ENCODE measurements around the gene NEURL1.
"Not testable (repeated sequence)": the region's sequence is repeated elsewhere in the genome, so short reads cannot be mapped to it uniquely, and the experiment has no call there.

NEURL1 gene

DNA sequence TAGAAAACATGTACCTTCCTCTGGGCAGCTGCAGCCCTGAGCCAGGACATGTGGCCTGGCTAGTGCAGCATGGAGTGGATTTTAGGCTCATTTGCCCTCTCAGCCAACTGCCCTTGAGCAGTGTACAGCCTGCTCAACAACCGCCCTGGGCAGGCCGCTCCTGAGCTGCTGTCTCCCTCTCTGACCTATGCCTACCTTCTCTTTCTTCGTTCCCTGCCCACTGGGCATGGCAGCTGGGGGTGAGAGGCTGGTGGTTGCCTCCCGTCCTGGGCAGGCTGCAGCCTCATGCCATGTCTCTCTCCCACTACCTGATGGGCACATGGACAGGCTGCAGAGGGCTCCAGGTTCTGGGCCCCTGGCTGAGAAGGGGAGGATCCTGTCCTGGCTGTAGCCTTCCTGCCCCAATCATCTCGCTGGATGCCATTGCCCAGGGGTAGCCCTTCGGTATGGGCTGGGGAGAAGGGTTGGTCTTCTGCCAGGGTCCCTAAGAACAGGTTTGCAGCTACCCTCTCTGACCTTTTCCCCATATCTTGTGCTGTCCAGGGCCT is 97.3 kb downstream of the NEURL1 start:
- FAIRE-seq, result no peak

DNA sequence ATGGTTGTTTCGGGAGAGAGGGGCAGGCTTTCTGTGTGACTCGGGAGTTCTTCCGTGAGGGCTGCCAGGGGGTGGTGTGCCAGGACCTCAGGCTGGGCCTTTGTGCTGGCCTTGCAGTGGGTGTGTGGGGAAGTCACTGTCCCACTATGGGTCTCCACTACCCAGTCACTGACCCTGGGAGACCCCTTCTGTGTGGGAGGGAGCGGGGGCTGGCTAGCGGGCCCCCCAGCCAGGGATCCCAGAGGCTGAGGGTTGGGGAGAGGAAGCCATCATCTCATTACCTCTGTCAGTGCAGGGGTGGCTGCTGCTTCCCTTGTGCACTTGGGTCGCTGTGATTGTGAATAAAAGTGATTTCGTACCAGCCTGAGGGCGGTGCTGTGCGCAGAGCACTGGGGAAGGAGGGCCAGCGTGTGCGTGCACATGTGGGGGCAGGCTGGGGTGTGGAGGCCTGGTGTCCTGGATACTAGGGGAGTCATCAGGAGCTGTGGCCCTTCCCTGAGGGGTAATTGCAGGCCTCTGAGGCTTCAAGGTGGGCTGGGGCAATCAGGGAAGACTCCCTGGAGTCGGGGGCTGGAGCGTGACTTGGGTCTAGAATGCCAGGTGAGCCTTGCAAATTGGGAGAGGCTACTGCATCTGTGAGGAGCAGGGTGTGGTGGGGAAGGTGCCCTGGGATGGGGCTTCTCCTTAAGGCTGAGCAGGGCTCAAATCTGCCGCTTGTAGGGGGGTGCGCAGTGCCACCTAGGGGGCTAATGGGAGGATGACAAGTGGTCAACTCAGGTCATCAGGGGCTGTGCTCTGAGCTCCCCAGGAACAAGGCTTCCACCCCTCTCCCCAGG is 98.9 kb downstream of the NEURL1 start:
- no peak for FAIRE-seq

DNA sequence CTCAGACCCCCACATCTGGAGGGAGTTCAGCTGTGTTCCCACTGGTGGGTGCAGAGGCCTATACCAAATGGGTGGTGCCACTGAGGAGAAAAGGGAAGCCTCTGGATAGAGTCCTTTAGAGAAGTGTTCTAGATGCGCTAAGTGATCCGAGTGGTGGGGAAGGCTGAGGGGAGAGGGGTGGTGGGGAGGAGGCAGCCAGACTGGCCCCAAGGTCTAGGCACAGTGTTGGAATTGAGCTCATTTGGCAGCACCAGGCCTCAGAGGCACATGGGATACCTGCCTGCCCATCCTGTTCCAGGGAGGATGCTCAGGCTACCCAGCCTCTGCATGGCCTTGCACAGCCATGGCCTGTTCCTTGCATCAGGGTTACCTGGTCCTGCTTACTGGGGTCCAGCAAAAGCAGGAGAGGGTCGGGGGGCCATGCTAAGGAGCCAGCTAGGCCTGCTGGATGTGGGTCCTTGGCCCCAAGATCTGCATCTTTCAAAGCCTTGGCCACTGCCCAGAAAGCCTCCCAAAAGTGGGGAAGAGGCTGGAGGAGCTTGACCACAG is 99.6 kb downstream of the NEURL1 start:
- FAIRE-seq, result no peak

DNA sequence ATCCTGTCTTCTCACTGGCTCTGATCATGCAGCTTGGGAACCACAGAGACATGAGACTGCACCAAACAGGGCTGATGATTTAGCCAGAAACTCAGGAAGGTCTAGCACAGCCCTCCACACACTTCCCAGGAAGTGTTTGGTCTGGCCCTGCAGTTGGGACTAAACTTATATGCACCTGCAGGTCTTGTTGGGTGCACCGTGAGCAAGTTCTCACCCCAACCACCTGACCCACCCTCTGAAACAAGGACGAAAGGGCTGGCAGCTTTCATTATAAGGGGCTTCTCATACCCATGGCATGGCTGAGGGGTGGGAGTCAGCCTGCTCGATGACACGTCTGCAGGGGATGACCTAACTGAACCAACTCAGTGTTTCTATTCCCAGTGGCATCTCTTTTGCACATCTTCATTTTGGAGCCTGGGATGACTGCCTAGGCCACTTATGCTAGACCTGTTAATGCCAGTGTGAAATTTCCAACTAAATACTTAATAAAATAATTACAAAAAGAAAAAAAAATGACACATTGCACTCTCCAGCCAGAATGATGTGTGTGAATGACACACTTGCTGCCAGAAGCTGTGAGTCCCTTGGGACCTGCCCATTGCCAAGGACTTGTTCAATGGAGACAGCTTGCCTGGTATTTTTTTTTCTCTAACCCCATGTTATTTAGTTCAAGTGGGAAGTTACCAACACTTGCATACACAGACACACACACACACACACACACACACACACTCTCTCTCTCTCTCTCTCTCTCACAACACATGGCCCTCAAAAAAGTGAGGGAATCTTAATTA is 102.6 kb downstream of the NEURL1 start:
- FAIRE-seq, result no peak

DNA sequence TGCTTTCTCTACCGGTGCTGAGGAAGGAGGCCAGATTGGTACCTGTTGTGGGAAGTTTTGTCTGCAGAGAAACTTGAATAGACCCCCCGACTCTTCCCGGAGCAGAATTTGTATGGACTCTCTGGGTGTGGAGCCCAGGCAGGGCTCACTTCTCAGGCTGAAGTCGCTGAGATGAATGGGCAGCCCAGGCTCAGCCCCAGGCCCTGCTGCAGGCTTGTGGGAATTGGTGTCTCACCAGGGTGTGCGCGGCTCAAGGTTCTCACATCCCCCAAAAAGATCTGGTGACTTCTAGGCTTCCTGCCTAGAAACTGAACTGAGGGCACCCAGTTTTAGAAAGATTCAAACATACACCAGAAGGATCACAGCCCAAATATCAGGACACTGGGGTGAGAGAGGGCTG is 103.5 kb downstream of the NEURL1 start:
- no peak for FAIRE-seq

DNA sequence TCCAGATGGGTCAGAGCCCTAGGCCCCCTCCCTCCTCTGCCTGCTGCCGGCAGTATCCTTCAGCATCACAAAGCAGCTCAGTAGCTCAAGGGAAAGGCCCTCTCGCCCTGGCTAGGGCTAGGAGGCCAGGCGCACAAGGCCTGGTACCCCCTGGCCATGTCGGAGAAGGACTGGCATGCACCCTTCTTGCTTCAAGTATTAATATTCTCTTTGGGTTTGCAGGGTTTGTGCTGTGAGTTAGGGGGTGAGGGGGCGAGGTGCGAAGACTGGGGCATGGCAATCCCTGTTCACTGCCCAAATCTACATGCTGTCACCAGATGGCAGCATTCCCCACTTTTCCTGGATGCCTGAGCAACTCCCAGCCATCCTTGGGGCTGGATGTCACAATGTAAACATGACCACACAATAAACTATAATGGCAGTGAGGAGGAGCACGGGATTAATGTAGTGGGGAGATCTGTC is 105.2 kb downstream of the NEURL1 start:
- peak; percentile 76 for FAIRE-seq

DNA sequence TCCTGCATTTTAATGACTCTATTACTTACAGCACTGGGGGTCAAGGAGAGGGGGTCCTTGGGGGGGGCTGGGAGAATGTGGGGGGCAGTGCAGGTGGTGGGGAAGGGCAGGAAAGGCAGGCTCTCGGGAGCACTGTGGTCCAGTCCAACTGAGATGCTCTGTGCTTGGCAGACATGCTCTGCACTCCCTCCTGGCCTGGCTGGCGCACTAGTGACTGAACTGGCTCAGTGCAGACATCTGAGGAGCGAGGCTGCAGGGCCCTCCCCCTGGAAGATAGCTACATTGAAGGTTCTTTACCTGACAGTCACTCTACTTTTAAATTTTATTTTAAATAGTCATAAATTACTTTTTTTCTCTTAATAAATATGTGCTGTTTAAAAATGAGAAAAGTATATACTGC is 105.7 kb downstream of the NEURL1 start:
- peak; percentile 15 for FAIRE-seq

DNA sequence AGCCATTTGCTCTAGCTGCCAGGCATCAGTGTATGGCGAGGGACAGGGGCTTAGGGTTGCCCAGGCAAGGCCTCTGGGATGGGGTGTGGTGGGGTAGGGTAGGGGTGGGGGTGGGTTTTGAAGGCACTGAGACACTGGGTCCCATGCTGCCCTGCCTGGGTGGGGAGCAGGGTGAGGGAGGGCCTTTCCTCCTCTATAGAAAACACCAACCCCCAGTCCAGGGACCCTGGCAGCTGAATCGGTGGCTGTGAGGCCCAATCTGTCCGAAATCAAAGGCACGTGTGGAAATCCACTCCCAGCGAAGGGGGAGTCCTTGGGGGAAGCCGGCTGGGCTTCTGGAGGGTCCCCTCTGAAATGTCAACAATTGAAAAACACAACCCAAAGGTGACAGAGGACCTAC is 106.4 kb downstream of the NEURL1 start:
- no peak for FAIRE-seq

DNA sequence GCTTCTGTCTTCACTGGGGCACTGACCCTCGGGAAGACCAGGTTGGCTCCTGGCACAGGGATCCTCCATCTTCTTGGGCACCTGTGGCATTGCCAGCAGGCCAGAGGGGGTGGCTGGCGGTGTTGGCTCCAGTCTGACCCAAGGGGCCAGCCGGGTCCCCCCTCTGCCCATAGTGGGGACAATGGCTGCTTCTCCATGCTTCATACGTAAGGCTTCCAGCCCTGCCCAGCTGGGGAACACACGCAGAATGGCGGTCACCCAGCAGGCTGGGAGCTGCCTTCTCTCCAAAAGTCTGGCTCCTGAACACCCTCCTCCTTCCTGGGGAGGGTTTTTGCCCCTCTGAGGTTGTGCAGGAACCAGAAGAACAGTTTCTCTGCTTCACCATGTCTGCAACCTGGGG is 106.8 kb downstream of the NEURL1 start:
- FAIRE-seq, result no peak

DNA sequence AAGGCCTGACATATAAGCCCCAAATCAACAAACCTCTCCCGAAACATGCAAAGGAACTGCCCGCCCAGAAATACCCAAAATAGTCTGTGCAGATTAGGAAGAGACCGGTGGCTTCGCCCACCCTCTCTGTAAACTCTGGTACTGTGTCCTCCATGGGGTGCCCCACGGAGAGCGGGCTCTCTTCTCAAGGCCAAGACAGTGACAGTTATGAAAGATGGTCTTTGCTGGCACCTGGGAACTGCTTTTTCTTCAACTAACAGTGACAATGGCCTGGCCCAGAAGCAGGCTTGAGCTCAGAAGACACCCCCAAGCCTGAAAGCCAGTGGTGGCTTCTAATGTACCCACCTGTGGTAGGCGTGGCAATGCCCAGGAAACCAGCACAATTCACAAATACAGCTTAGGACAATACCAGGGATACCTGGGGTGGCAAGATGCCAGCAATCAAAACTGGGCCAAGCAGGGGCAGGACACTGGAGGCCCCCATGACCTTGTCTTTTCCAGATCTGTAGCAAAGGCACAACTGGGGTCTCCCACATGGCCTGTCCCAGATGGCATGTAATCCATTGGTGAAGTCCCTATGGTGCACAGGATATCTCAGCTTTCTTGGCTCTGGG is 107.6 kb downstream of the NEURL1 start:
- FAIRE-seq, result no peak

DNA sequence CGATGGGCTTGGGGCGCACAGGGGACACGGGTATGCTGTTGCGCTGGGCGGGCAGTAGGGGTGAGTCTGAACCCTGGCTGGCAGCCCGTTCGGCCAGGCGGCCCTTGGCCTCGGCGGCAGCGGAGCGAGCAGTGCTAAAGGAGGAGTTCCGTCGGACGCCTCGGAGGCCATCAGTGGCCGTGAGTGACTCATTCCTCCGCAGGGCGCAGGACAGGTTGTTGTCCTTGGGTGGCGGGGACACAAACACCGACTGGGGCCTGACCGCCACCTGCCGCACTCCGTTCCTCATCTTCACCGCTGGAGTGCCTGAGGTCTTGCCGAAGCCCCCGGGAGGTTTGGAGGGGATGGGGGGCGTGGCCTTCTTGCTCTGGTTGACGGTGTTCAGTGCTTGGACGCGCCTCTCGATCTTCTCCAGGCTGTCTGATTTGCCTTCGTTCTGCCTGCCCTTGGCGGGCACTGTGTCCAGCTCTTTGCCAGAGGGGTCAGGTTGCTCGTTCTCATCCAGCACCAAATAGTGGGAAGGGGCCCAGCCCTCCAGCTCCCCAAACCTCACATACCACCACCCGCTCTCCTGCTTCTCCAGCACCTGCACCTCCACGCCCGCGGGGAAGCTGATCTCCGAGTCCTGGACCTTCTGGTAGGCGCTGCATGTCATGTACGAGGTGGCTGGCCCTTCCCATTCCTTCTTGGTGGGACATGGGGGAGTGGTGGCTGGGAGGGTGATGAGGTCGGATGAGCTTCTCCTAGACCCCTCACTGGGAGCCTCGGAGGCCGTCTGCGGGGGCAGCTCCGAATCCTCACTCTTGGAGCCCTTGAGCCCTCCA is 108.7 kb downstream of the NEURL1 start:
- FAIRE-seq, result no peak

DNA sequence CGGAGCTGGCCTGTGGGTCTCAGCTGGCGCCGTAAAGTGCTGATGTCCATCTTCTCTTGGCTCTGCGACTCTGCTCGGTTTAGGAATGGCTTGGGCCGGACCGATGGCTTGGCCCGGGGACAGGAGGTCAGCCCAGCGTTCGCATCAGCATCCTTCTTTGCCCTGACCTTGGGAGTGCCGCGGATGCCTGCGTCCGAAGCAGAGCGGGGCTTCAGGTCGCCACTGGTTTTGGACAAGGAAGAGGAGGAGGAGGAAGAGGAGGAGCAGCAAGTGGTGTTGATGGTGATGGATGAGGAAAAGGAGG is 109.3 kb downstream of the NEURL1 start:
- FAIRE-seq, result no peak

DNA sequence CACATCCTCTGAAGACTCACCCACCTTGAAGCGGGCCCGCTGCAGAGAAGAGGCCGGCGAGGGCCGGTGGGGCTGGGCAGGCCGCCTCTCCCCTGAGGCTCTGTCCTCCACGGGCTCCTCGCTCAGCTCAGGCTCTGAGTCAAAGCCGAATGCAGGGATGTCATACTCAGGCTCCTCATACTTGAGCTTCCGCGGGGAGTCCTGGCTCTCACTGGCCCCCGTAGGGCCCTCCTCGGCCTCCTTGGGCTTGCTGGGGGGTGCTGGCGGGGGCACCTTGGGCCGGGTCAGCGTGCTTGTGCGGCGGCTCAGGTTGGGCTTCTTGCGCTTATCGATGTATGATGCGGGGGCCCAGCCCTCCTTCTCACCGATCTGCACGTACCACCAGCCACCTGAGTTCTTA is 109.9 kb downstream of the NEURL1 start:
- no peak for FAIRE-seq

DNA sequence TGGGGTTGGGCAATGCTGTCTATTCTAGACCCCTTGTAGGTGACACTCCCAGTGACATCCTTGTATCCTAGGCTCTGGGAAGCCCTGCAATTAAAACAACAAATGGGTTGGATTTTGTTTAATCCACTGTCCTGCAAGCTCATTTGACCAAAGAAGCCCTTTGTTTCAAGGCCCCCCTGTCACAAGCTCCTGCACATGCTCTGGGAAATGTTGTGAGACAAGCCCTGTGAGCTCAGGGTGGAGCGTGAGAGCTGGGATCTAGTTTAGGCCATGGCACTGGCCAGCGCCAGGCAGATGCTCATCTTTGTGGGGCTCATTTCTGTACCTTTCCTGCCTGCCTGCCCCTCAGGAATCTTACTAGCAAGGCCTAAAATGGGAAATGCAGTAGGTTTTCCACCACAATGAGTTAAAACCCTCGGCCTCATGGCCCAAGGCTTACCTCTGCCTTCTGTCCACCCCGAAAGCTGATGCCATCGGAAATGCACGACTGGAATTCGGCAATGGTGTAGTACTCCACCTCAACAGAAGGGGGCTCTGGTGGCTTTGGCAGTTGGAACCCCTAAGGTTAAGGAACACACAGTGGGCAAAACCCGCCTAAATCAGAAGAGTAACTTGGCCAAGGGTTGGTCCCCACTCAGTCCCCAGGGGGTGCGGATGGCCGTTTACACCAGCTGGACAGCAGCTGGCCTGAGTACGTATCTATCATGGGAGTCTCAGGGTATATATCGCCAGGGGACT is 112.0 kb downstream of the NEURL1 start:
- FAIRE-seq, result no peak

DNA sequence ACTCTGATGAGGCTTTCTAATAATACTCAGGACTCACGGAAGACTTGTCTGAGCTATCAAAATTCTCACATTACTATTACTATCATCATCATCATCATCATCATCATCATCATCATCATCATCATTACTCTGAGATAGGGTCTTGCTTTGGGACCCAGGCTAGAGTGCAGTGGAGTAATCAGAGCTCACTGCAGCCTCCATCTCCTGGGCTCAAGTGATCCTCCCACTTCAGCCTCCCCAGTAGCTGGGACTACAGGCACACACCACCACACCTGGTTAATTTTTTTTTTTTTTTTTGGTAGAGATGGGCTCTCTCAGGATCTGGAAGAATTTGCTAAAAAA is 112.6 kb downstream of the NEURL1 start:
- not testable (repeated sequence) for FAIRE-seq

DNA sequence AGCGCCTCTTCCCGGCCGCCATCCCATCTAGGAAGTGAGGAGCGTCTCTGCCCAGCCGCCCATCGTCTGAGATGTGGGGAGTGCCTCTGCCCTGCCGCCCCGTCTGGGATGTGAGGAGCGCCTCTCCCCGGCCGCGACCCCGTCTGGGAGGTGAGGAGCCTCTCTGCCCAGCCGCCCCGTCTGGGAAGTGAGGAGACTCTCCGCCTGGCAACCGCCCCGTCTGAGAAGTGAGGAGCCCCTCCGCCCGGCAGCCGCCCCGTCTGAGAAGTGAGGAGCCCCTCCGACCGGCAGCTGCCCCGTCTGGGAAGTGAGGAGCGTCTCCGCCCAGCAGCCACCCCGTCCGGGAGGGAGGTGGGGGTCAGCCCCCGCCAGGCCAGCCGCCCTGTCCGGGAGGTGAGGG is 113.5 kb downstream of the NEURL1 start:
- not testable (repeated sequence) for FAIRE-seq

DNA sequence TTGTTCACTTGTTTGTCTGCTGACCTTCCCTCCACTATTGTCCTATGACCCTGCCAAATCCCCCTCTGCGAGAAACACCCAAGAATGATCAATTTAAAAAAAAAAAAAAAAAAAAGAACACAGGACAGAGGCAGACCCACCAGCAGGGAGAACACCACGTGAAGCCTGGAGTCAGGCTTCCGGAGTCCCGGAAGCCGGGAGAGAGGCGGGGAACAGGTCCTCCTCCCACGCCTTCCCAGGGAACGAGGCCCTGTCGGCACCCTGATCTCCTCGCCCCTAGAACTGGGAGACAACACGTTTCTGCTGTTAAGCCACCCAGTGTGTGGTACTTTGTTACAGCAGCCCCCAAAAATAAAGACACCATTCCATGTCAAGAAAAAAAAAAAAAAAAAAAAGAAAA is 114.6 kb downstream of the NEURL1 start:
- FAIRE-seq, result not testable (repeated sequence)

DNA sequence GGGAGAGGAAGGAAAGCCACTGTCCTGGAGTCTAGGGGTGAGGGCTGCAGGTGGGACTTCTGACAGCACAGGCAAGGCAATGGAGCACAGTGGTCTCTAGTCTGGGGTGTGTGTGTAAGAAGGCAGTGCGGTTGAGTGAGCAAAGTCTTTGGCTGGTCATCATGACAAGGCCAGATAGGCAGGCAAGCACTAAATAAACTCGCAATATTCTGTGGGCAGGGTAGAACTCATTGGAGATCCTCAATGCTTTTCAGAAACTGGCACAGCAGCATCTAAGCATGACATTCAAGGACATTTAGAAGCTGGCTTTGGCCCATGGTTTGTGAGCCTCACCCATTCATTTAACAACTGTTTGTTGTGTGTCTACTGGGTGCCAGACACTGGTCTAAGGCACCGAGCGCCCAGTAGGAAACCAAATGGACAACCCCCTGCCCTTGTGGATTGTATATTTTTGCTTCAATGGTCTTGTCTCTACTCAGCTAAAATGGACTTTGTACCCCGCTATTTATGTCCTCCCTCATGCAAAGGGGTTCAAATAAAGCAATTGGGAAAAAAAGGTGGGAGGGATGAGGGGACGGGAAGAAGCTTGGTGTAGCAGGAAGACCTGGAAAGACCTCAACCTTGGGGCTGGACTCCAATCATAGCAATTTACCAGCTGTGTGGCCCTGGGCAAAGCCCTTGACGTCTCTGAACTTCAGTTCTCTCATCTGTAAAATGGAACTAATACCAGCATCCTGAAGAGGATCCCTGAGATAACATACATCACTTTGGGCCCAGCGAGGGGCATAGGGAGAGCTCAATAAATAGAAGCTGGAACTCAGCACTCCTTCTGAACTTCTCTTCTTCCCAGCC is 116.0 kb downstream of the NEURL1 start:
- no peak for FAIRE-seq

DNA sequence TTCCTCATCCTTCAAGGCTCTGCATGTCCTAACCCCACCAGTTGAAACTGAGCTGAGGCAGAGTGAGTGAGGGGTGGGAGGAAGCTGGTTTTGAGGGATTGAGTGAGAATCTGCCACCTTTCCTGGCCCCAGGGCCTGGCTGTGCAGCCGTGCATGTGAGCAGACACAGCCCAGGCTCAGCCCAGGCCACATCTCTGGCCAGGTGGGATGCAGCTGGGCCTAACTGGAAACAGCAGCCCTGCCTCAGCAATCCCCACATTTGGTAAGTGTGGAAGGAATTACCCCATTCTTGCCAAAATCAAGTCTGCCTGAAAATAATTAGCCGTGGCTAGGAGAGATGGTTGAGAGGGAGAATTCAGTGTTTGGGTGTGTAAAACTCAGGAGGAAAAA is 116.6 kb downstream of the NEURL1 start:
- no peak for FAIRE-seq

DNA sequence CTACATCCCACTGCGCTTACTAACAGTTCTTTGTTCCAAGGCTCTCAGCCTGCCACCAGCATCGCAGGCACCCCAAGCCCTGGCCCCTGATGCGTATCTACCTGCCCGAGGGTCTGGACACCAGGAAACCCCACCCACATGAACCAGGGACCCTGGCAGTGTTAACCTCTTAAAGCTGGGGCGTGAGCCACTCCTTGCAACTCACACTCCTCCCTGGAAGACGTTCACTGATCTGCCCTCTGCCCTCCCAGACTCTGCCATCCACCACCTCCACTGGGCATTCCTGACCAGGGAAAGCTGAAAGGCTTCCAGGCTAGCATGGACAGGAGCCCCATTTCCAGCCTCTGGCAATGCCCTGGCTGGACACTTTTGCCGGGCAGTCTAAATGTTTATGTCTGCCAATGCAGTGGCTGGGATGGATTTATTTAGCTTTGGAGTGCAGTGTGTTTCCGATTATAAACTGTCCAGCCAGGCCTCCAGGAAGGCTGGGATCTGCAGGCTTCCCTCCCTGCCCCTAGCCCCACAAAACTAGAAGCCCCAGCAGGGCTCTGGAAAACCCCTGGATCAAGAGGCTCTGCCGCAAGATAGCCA is 117.5 kb downstream of the NEURL1 start:
- no peak for FAIRE-seq

Measured in G401.6 (cell line).